ENCODE measurements around the gene TMEM156.

The TMEM156 gene

DNA sequence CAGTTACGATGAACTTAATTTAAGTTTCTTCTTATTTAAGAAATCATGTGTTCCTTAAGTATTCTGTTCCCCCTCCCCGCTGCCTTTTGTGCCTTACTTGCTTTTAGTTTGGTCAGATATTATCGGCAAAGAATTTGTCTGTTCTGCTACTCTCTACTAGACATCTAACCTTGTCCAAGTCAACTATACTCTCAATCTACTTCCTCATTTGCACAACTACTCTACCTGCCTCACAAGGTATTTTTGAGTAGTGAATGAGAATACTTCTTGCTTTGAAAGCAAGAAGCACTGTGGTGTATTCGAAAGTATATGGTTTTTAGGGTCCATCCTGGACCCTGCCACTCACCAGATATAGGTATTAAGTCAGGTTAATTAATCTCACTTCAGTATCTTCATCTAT lies 21.8 kb upstream of the TMEM156 start:
- TF ChIP-seq, protein P1, sequence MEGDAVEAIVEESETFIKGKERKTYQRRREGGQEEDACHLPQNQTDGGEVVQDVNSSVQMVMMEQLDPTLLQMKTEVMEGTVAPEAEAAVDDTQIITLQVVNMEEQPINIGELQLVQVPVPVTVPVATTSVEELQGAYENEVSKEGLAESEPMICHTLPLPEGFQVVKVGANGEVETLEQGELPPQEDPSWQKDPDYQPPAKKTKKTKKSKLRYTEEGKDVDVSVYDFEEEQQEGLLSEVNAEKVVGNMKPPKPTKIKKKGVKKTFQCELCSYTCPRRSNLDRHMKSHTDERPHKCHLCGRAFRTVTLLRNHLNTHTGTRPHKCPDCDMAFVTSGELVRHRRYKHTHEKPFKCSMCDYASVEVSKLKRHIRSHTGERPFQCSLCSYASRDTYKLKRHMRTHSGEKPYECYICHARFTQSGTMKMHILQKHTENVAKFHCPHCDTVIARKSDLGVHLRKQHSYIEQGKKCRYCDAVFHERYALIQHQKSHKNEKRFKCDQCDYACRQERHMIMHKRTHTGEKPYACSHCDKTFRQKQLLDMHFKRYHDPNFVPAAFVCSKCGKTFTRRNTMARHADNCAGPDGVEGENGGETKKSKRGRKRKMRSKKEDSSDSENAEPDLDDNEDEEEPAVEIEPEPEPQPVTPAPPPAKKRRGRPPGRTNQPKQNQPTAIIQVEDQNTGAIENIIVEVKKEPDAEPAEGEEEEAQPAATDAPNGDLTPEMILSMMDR (IDR thresholded peaks at IDR 0.05; ENCODE audit: insufficient read depth, low read length, missing control alignments): no peak
- CTCF ChIA-PET: interaction anchor here (0.7 to 2.1 kb wide), 2 partner anchors 10 kb away, joined by 3 to 5 read pairs; no protein-coding TSS in a partner anchor
- no peak for DNase-seq (ENCODE audit: low read depth, low spot score)
- POLR2A ChIA-PET: interaction anchor here (1.1 kb wide), 1 partner anchor 105 kb away, joined by 4 read pairs; no protein-coding TSS in a partner anchor
- no peak overlapping the region for H3K4me3 ChIP-seq (ENCODE audit: low read depth, low read length)

DNA sequence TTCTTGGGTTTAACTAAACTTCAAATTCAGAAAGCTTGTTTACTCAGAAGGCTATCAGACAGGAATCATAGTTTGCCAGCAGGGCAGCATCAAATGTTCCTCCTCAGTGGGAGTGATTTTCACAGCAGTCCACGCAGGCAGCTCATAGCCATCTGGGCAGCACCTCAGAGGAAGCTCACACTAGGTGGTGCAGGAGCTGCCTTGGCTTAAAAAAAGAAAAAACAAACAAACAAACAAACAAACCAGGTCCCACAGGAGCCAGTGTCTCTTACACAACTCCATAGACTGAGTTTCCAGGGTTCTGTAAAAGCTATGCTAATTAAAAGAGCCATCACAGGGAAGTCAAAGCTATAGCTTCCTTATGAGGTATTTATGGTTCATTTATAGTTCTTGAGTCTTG lies 19.3 kb upstream of the TMEM156 start:
- POLR2A ChIA-PET: no interaction called here
- CTCF ChIA-PET: interaction anchor here (1.4 kb wide), 1 partner anchor 12 kb away, joined by 3 read pairs; no protein-coding TSS in a partner anchor
- no peak overlapping the region for H3K4me3 ChIP-seq (ENCODE audit: low read depth, low read length)
- DNase-seq (ENCODE audit: low read depth, low spot score): no peak
- TF ChIP-seq, protein P1 (IDR thresholded peaks at IDR 0.05; ENCODE audit: insufficient read depth, low read length, missing control alignments): no peak

DNA sequence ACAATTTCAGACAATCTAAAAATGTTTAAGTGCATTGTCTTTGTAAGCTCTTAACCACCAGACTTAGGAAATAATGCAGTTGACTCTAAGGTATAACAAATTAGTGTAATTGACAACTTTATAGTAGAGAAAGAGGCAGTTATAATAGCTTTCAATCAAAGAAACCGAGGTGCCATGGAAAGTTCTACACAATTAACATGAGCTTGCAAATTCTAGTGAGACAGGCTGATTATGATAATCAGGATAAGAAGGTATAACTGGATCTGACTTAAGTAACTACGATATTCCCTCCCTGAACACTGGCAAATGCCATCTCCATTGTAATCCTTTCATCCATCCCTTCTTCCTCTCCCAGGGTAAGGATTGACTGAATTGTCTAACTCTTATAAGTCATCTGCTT lies 18.4 kb upstream of the TMEM156 start:
- DNase-seq (ENCODE audit: low read depth, low spot score): no peak
- TF ChIP-seq, protein P1 (IDR thresholded peaks at IDR 0.05; ENCODE audit: insufficient read depth, low read length, missing control alignments): no peak
- no peak overlapping the region for H3K4me3 ChIP-seq (ENCODE audit: low read depth, low read length)
- CTCF ChIA-PET: no interaction called here
- POLR2A ChIA-PET: no interaction called here

DNA sequence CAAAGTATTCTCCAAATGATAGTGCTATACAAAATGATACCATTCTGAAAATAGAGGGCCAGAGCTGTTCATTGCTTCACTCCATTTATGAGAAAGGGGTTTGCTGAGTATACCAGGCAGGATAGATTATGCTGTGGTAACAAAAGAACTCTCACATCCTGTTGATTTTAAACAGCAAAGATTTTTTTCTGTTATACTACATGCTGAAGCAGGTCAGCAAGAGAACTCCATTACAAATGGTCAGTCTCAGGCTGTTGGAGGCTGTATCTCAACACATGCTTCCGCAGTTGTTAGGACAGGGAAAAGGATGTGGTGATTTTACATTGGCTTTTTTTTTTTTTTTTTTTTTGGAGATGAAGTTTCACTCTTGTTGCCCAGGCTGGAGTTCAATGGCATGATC lies 16.1 kb upstream of the TMEM156 start:
- ChIA-PET CTCF (interaction anchor here (1.2 kb wide), 1 partner anchor 10 kb away, joined by 4 read pairs; no protein-coding TSS in a partner anchor), POLR2A (no interaction called here)
- TF ChIP-seq, protein P1 (IDR thresholded peaks at IDR 0.05; ENCODE audit: insufficient read depth, low read length, missing control alignments): no peak
- DNase-seq (ENCODE audit: low read depth, low spot score): no peak
- no peak overlapping the region for H3K4me3 ChIP-seq (ENCODE audit: low read depth, low read length)

DNA sequence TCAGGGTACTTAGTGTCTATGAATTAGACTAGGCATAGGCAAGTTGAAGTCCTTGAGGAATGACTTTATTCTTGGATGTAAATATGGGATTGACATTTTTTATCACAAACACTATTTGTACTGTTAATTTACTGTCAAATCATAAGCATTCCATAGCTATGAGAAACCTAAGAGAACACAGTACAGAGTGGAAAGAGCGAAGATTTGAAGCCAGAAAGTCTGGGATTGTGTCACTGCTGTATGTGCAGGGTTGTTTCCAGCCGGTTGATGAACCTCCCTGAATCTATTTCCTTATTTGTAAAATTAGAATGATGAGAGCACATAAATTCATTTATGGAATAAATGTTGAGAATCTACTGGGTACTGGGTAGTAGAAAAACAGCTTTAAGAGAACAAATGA lies 15.5 kb upstream of the TMEM156 start:
- no peak overlapping the region for H3K4me3 ChIP-seq (ENCODE audit: low read depth, low read length)
- ChIA-PET CTCF (interaction anchor here (1.1 to 1.2 kb wide), 2 partner anchors 11 to 88 kb away, joined by 3 to 4 read pairs; no protein-coding TSS in a partner anchor), POLR2A (no interaction called here)
- no peak for DNase-seq (ENCODE audit: low read depth, low spot score)
- TF ChIP-seq, protein P1 (IDR thresholded peaks at IDR 0.05; ENCODE audit: insufficient read depth, low read length, missing control alignments): no peak

DNA sequence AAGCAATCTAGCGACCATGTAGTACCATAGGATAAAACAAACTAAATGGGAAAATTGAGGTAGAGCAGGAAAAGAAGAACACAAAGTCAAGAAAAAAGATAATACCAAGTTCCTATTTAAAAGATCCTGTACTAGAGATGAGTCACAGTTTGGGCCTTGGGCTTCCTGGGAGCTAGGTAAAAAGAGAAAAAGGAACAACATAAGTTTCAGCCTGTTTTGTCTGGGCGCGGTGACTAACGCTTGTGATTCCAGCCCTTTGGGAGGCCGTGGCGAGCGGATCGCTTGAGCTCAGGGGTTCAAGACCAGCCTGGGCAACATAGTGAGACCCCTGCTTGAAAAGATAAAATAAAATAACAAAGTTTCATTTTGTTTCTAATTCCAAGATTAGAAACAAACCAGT lies 14.0 kb upstream of the TMEM156 start:
- H3K4me3 ChIP-seq (ENCODE audit: low read depth, low read length): peak overlapping the region; percentile 66
- POLR2A ChIA-PET: interaction anchor here (0.6 kb wide), 1 partner anchor 100 kb away, joined by 3 read pairs; no protein-coding TSS in a partner anchor
- no peak for DNase-seq (ENCODE audit: low read depth, low spot score)
- CTCF ChIA-PET: interaction anchor here (1.6 kb wide), 1 partner anchor 15 kb away, joined by 3 read pairs; no protein-coding TSS in a partner anchor
- TF ChIP-seq, protein P1 (IDR thresholded peaks at IDR 0.05; ENCODE audit: insufficient read depth, low read length, missing control alignments): no peak

Measured in AG04449 (cell line).